ENCODE data around the gene ROBO1.

Gene ROBO1

DNA sequence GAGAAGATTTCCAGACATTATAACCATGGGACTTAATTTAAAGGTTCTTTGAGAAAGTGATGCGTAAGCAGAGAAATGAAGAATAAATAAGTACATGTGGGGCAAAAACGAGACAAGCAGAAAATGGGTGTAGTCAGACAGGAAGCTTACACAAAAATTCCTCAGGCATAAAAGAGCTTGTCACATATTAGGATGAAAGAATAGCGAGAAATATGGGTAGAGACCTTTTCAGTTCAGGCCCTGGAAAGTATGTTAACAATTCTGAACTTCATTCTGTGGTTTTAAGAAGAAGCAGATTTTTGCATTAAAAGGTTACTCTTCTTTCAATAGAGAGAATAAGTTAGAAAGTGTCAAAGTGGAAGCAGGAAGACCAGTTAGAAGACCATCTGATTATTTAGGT is 352.4 kb downstream of the ROBO1 start:
- Mint-ChIP-seq H3K36me3 (no peaks in the 10 kb centered on the region), H3K27ac (no peak overlapping the region), H3K4me1 (ENCODE audit: low read depth) (no peaks in the 10 kb centered on the region), H3K9me3 (ENCODE audit: low read depth) (peaks cover 15% of the 10 kb centered on the region), H3K4me3 (no peak overlapping the region), H3K27me3 (no peaks in the 10 kb centered on the region)

- Mint-ChIP-seq H3K27ac (no peak overlapping the region), H3K4me1 (ENCODE audit: low read depth) (no peaks in the 10 kb centered on the region), H3K27me3 (no peaks in the 10 kb centered on the region), H3K4me3 (no peak overlapping the region), H3K9me3 (ENCODE audit: low read depth) (peaks cover 17% of the 10 kb centered on the region), H3K36me3 (no peaks in the 10 kb centered on the region)
These were observed 353.0 kb downstream of the ROBO1 start for GRCh38 chr3:79414806-79415205.

DNA sequence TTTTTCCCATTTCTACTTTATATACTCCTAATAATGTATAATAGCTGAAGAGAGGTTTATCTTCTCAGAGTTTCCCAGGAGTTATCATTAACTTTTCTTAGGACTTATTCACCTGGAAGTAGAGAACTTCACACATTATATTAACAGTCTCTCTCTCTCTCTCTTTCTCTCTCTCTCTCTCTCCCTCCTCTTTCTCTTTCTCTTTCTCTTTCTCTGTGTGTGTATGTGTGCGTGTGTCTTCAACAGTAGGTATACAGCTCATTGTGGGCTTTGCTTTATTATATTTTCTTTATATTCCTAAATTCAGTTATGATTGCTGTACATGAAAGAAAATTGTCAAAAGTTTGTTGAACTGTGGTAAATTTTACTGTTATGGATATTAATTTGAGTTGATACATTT is 353.8 kb downstream of the ROBO1 start:
- no peaks in the 10 kb centered on the region for H3K4me1 Mint-ChIP-seq (ENCODE audit: low read depth)

GRCh38 chr3:79412537-79412936 is 355.3 kb downstream of the ROBO1 start:
- Mint-ChIP-seq H3K27me3 (no peaks in the 10 kb centered on the region), H3K4me3 (no peak overlapping the region)

More for the DNA sequence above, 353.8 kb downstream of the ROBO1 start:
- no peak overlapping the region for H3K4me3 Mint-ChIP-seq
- H3K27me3 Mint-ChIP-seq, result no peaks in the 10 kb centered on the region
- no peak overlapping the region for H3K27ac Mint-ChIP-seq
- no peaks in the 10 kb centered on the region for H3K36me3 Mint-ChIP-seq
- peaks cover 20% of the 10 kb centered on the region for H3K9me3 Mint-ChIP-seq (ENCODE audit: low read depth)

DNA sequence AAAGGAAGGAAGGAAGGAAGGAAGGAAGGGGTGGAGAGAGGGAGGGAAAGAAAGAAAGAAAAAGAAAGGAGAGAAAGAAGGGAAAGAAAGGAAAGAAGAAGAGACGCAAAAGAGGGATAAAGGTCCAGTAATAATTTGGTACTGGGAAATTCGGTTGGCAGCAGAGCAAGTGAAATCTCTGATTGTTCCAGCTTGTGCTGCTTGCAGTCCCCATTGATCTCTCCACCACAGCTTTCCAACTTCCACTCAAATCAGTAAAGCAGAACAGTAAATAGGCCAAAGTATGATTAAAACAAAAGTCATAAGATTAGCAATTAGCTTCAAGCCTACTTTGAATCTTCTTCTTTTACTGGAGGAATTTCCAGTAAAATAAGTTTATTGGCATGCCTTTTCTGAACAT is 357.2 kb downstream of the ROBO1 start:
- Mint-ChIP-seq H3K4me3 (no peak overlapping the region), H3K27ac (no peak overlapping the region), H3K9me3 (ENCODE audit: low read depth) (peaks cover 14% of the 10 kb centered on the region), H3K4me1 (ENCODE audit: low read depth) (no peaks in the 10 kb centered on the region), H3K36me3 (no peaks in the 10 kb centered on the region), H3K27me3 (no peaks in the 10 kb centered on the region)

More at GRCh38 chr3:79412537-79412936, 355.3 kb downstream of the ROBO1 start:
- Mint-ChIP-seq H3K27ac (no peak overlapping the region), H3K4me1 (ENCODE audit: low read depth) (no peaks in the 10 kb centered on the region), H3K36me3 (no peaks in the 10 kb centered on the region), H3K9me3 (ENCODE audit: low read depth) (peaks cover 20% of the 10 kb centered on the region)

GRCh38 chr3:79410136-79410535 is 357.7 kb downstream of the ROBO1 start:
- Mint-ChIP-seq H3K36me3 (no peaks in the 10 kb centered on the region), H3K4me1 (ENCODE audit: low read depth) (no peaks in the 10 kb centered on the region), H3K4me3 (no peak overlapping the region), H3K27ac (no peak overlapping the region), H3K27me3 (no peaks in the 10 kb centered on the region), H3K9me3 (ENCODE audit: low read depth) (peaks cover 9% of the 10 kb centered on the region)

- no peak overlapping the region for H3K27ac Mint-ChIP-seq
- peaks cover 12% of the 10 kb centered on the region for H3K9me3 Mint-ChIP-seq (ENCODE audit: low read depth)
- no peaks in the 10 kb centered on the region for H3K4me1 Mint-ChIP-seq (ENCODE audit: low read depth)
- H3K4me3 Mint-ChIP-seq, result no peak overlapping the region
- H3K36me3 Mint-ChIP-seq, result no peaks in the 10 kb centered on the region
- H3K27me3 Mint-ChIP-seq, result no peaks in the 10 kb centered on the region
These were observed 361.6 kb downstream of the ROBO1 start for GRCh38 chr3:79406175-79406574.

GRCh38 chr3:79405183-79405582 is 362.6 kb downstream of the ROBO1 start:
- H3K9me3 Mint-ChIP-seq (ENCODE audit: low read depth), result peaks cover 11% of the 10 kb centered on the region
- H3K4me3 Mint-ChIP-seq, result no peak overlapping the region
- H3K27ac Mint-ChIP-seq, result no peak overlapping the region
- H3K4me1 Mint-ChIP-seq (ENCODE audit: low read depth), result no peaks in the 10 kb centered on the region
- no peaks in the 10 kb centered on the region for H3K36me3 Mint-ChIP-seq
- no peaks in the 10 kb centered on the region for H3K27me3 Mint-ChIP-seq

- Mint-ChIP-seq H3K36me3 (no peaks in the 10 kb centered on the region), H3K27ac (no peak overlapping the region), H3K9me3 (ENCODE audit: low read depth) (peaks cover 6% of the 10 kb centered on the region), H3K27me3 (no peaks in the 10 kb centered on the region), H3K4me1 (ENCODE audit: low read depth) (no peaks in the 10 kb centered on the region), H3K4me3 (no peak overlapping the region)
These were observed 371.2 kb downstream of the ROBO1 start for GRCh38 chr3:79396595-79396994.

- no peaks in the 10 kb centered on the region for H3K4me1 Mint-ChIP-seq (ENCODE audit: low read depth)
- H3K9me3 Mint-ChIP-seq (ENCODE audit: low read depth), result peaks cover 3% of the 10 kb centered on the region
- H3K27ac Mint-ChIP-seq, result no peak overlapping the region
- H3K27me3 Mint-ChIP-seq, result no peaks in the 10 kb centered on the region
- no peaks in the 10 kb centered on the region for H3K36me3 Mint-ChIP-seq
- H3K4me3 Mint-ChIP-seq, result no peak overlapping the region
These were observed 375.3 kb downstream of the ROBO1 start for GRCh38 chr3:79392479-79392878.

DNA sequence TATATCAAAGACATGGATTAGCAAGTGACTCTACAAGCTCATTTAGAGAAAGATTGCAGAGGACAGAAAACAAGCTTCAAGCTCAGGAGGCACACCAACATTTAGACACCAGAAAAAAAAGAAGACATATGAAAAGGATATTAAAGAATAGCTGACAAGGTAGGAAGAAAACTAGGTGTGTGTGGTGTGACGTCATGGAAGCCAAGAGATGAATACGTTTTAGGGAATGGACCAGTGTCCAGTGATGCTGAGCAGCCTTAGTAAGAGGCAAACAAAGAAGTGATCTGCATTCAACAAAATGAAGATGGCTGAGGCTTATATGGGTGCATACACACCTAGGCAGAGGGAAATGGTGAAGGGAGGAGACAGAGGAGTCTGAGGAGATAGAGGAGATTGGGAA is 377.4 kb downstream of the ROBO1 start:
- Mint-ChIP-seq H3K27ac (no peak overlapping the region), H3K4me1 (ENCODE audit: low read depth) (no peaks in the 10 kb centered on the region), H3K4me3 (no peak overlapping the region), H3K9me3 (ENCODE audit: low read depth) (peaks cover 3% of the 10 kb centered on the region), H3K27me3 (no peaks in the 10 kb centered on the region), H3K36me3 (no peaks in the 10 kb centered on the region)

DNA sequence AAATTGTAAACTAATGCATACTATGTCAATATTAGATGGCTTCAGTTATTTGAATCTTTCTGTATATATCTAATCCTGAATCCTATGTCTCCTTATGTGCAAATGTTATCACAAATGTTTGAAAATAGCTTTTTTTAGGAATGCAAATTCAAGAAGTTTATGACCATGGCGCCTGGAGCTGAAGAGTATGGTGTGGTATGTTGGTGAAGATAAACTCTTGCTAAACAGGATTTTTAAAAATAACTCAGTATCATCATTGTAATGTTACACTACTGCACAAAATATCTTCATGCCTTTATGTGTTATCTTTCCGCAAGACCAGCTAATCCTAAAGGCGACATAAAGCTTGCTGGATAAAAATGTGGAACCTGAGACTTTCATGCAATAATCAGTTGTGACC is 382.6 kb downstream of the ROBO1 start:
- Mint-ChIP-seq H3K27ac (no peak overlapping the region), H3K9me3 (ENCODE audit: low read depth) (peaks cover 10% of the 10 kb centered on the region), H3K27me3 (no peaks in the 10 kb centered on the region), H3K4me1 (ENCODE audit: low read depth) (no peaks in the 10 kb centered on the region), H3K36me3 (no peaks in the 10 kb centered on the region), H3K4me3 (no peak overlapping the region)

DNA sequence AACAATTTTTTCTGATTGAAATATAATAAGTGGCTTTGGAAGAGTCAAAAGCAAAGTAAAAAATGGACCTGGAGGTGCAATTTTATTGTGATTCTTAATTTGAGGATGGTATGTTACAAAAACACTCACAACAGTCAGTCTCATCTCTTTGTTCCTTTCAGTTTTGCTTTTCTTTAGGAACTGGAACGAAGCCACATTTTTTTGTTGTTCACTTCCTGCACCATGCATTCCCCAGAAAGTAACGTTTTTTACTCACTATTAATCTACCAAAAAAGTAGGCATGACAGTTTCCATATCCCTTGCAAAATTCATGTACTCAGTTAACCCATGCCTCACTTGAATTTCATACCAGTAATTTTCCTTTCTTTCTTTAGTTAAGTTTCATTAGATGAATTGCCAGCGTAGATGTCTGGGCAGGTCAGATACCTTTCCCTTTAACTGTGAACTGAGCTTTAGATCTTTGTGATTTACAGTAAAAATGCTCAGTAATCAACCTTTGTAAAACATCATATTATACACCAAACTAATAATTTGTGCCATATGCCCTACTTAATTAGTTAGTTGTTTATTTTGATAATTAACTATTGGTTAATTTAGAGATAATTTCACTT is 384.3 kb downstream of the ROBO1 start:
- Mint-ChIP-seq H3K4me1 (ENCODE audit: low read depth) (no peaks in the 10 kb centered on the region), H3K9me3 (ENCODE audit: low read depth) (peaks cover 16% of the 10 kb centered on the region), H3K4me3 (no peak overlapping the region), H3K27me3 (no peaks in the 10 kb centered on the region), H3K36me3 (no peaks in the 10 kb centered on the region), H3K27ac (no peak overlapping the region)

DNA sequence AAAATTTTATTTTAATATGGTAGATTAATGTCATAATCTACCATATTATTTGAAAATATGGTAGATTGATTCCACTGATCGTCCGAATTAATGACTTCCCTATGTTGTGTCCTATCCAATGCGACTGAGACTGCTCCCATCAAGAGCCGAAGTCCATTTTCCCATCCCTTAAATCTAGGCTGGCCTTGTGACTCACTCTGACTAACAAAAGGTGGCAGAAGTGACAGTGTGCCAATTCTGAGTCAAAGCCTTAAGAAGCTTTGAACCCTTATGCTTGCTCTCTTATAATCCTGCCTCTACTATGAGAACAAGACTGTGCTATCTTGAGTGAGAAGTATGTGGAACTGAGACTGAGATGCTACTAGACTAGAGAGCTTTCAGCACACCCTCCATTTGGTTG is 387.2 kb downstream of the ROBO1 start:
- Mint-ChIP-seq H3K4me1 (ENCODE audit: low read depth) (no peaks in the 10 kb centered on the region), H3K4me3 (no peak overlapping the region), H3K27me3 (no peaks in the 10 kb centered on the region), H3K27ac (no peak overlapping the region), H3K36me3 (no peaks in the 10 kb centered on the region), H3K9me3 (ENCODE audit: low read depth) (peaks cover 21% of the 10 kb centered on the region)

- no peaks in the 10 kb centered on the region for H3K4me1 Mint-ChIP-seq (ENCODE audit: low read depth)
- H3K4me3 Mint-ChIP-seq, result no peak overlapping the region
- no peaks in the 10 kb centered on the region for H3K27me3 Mint-ChIP-seq
- H3K36me3 Mint-ChIP-seq, result no peaks in the 10 kb centered on the region
- peaks cover 20% of the 10 kb centered on the region for H3K9me3 Mint-ChIP-seq (ENCODE audit: low read depth)
- H3K27ac Mint-ChIP-seq, result no peak overlapping the region
These were observed 389.7 kb downstream of the ROBO1 start for GRCh38 chr3:79378064-79378463.

DNA sequence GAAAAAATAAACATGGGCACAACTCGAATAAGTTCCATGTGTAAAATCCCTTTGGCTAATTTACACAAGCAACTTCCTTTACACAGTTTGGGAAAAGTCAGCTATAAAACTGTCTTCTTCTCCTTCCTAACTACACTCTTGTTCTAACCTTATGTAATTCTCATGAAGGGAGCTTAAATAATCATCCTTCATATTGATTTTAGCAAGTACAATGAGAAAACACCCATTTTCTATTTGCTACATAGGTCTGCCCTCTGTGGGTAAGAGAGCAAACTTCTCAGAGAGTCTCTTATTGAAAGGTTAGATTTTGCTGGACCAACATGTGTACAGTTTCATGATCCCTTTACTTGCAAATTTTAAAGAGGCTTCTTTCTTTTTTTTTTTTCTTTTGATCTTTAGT is 398.5 kb downstream of the ROBO1 start:
- H3K4me1 Mint-ChIP-seq (ENCODE audit: low read depth), result no peaks in the 10 kb centered on the region
- H3K27me3 Mint-ChIP-seq, result no peaks in the 10 kb centered on the region
- H3K27ac Mint-ChIP-seq, result no peak overlapping the region
- H3K4me3 Mint-ChIP-seq, result no peak overlapping the region
- H3K9me3 Mint-ChIP-seq (ENCODE audit: low read depth), result peaks cover 9% of the 10 kb centered on the region
- no peaks in the 10 kb centered on the region for H3K36me3 Mint-ChIP-seq
